Bronchial epithelial cell (primary cell): ENCODE data around the gene MEF2D. TPM values are rescaled to one million over a fixed set of nuclear protein-coding genes. Genes with fewer than 3 reads are reported as not detected.

Source experiments
- DNase-seq: peaks from one replicate; pipeline ENCODE4 v3.0.0-alpha.2; 2010; ENCODE audit warnings: low read depth
- FAIRE-seq: peaks from 2 replicates; lab custom pipeline; 2011; peaks lifted over from hg19 to GRCh38; lab: Jason Lieb, UNC
- H3K27me3 ChIP-seq: 2 replicates; pipeline ENCODE4 v1.5.1; 2011; ENCODE audit warnings: low read length; ENCODE audit not compliant: control insufficient read depth, insufficient read depth
- H3K36me3 ChIP-seq: 2 replicates; pipeline ENCODE4 v1.5.1; 2011; ENCODE audit warnings: low read length; ENCODE audit not compliant: control insufficient read depth, insufficient read depth
- H3K4me3 ChIP-seq: 2 replicates; pipeline ENCODE4 v1.5.1; 2011; ENCODE audit warnings: mild to moderate bottlenecking, low read depth, low read length, control low read depth
- total RNA-seq: library from RNA; depleted of rRNA; stranded (reverse); fragments of >200 nt; gene quantifications from 2 replicates; pipeline ENCODE4 v1.2.1, GENCODE V29; 2014
- TF ChIP-seq, protein P1 (sequence below): IDR thresholded peaks from 2 replicates; pipeline ENCODE4 v1.5.1; 2011; ENCODE audit warnings: mild to moderate bottlenecking, moderate library complexity, low read length, control low read depth, inconsistent platforms; ENCODE audit not compliant: insufficient read depth, severe bottlenecking

Gene MEF2D
- total RNA-seq, 1 donor from 2014 or later: 1.3 TPM

DNA sequence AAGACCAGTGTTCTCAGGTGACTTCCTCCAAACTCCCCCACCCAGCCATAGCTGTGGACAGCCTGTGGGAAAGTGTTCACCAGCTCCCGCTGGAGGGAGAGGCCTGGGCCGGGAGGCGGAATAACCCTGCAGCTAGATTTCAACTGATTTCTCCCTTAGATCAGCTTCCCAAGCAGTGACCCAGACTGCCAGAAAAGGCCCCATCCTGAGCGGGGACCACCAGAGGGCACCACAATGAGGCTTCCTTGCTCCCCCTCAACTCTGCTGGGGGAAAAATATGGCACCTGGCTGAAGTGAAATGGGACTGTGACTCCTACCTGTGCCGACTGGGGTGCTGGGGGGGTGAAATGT is 80.7 kb downstream of the MEF2D start:
- no peaks in the 10 kb centered on the region for H3K36me3 ChIP-seq
- DNase-seq (no peak), FAIRE-seq (no peak)
- H3K4me3 ChIP-seq: no peak overlapping the region
- TF ChIP-seq, protein P1, sequence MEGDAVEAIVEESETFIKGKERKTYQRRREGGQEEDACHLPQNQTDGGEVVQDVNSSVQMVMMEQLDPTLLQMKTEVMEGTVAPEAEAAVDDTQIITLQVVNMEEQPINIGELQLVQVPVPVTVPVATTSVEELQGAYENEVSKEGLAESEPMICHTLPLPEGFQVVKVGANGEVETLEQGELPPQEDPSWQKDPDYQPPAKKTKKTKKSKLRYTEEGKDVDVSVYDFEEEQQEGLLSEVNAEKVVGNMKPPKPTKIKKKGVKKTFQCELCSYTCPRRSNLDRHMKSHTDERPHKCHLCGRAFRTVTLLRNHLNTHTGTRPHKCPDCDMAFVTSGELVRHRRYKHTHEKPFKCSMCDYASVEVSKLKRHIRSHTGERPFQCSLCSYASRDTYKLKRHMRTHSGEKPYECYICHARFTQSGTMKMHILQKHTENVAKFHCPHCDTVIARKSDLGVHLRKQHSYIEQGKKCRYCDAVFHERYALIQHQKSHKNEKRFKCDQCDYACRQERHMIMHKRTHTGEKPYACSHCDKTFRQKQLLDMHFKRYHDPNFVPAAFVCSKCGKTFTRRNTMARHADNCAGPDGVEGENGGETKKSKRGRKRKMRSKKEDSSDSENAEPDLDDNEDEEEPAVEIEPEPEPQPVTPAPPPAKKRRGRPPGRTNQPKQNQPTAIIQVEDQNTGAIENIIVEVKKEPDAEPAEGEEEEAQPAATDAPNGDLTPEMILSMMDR: peak; percentile 2
- peaks cover 53% of the 10 kb centered on the region for H3K27me3 ChIP-seq

DNA sequence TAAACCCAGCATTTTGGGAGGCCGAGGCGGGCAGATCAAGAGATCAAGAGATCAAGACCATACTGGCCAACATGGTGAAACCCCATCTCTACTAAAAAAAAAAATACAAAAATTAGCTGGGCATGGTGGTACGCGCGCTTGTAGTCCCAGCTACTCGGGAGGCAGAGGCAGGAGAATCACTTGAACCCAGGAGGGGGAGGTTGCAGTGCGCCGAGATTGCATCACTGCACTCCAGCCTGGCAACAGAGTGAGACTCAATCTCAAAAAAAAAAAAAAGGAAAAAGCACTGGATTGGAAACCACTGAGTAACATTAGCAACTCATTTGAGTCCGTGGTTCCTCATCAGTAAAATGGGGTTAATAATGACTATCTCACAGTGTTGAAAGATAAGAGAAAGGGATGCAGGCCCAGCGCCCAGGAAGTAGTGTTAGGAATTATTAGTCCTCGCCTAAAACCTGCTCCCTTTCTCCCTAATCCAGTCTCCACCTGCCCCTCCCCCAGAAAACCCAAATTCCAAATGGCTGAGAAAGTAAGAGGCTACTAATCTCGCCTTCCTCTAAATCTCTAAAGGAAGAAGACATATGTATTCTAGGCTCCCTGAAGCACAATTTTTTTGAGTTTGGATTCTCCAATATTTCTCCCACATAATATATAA is 82.0 kb downstream of the MEF2D start:
- Histone ChIP-seq H3K27me3 (peaks cover 41% of the 10 kb centered on the region), H3K36me3 (no peaks in the 10 kb centered on the region), H3K4me3 (no peak overlapping the region)
- TF ChIP-seq, protein P1: no peak
- FAIRE-seq (no peak), DNase-seq (no peak)

DNA sequence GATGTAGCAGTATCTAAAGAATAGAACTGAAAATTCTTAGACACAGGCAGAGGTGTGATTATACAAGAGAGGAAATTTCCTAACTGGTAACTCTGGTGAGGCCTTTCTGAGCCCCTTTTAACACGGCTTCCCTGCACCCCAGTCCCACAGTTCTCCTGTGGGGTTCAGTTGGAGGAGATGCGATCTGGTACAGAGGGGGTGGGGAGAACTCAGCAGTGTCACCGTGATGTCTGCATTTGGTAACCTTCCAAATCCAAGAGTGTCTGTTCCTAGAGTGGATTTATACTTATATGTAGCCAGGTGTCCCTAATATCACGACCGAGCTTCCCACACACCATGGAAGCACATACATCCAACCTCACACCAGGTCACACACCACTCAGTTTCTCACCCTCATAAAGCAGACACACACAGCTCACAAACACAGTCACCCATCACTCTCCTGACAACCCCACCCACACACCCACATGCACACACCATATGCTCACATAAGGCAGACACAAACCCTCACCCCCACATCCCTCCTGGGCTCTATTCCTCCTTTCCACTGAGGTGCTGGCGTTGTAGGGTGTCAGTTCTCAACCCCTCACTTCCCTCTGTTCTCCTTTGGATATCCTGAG is 83.1 kb downstream of the MEF2D start:
- no peaks in the 10 kb centered on the region for H3K36me3 ChIP-seq
- no peak for FAIRE-seq
- H3K27me3 ChIP-seq: peaks cover 38% of the 10 kb centered on the region
- no peak overlapping the region for H3K4me3 ChIP-seq
- TF ChIP-seq, protein P1: no peak
- DNase-seq: no peak

DNA sequence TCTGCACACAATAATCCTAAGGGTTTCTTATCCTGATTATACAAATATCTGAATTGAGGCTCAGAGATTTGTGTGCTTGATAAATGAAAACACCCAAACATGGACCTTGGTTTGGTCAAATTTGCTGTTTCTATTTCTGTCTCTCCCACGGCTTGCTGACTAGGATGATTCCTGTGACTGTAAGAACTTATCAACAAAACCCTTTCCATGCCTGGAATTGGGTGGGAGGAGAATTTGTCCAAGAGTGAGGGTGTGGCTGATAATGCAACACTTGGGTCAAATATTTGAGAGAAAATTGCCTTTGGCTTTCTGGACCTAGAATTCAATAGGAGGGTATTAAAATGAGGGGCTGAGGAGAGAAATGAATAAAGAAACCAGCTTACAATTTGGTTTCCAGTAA is 83.6 kb downstream of the MEF2D start:
- Histone ChIP-seq H3K36me3 (no peaks in the 10 kb centered on the region), H3K4me3 (no peak overlapping the region), H3K27me3 (peaks cover 34% of the 10 kb centered on the region)
- DNase-seq (no peak), FAIRE-seq (no peak)
- TF ChIP-seq, protein P1: no peak

DNA sequence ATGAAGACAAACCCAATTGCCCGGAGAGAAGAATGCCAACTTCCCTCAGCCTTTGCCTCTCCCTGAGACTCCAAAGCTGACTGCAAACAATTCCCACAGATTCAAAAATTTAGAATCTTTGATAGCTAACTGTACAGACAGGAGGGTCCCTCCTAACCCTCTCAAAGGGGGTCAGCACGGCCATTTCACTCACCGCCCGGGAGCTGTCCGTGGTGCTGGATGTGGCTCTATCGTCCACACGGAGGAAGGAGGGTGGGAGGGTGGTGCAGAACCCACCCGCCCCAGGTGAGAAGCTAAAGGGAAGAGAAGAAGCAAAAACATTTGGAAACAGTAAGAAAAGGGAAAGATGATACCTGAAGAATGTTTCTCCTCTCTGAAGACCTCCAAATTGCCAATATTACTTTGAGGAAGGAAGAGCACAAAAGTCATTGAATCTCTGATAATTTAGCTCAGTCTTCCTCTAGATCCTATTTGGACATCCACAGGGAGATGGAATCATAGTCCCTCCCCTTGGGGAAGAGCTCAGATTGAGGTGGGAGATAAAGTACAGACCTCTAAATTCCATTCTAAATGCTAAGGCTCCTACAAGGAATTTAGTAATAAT is 86.0 kb downstream of the MEF2D start:
- peaks cover 14% of the 10 kb centered on the region for H3K27me3 ChIP-seq
- TF ChIP-seq, protein P1: no peak
- FAIRE-seq (no peak), DNase-seq (no peak)
- no peaks in the 10 kb centered on the region for H3K36me3 ChIP-seq
- no peak overlapping the region for H3K4me3 ChIP-seq

Other genes with a start within 250 kb of the MEF2D start
- 57.4 and 67.0 TPM in 2 replicates for gene SMG5, start 217.9 kb downstream of the MEF2D start, total RNA-seq
- gene TMEM79, start 216.4 kb downstream of the MEF2D start, total RNA-seq: 7.1 and 30.7 TPM in 2 replicates
- gene GLMP, start 205.1 kb downstream of the MEF2D start, total RNA-seq: 26.9 and 34.2 TPM in 2 replicates
- 0.26 and 0.77 TPM in 2 replicates for gene VHLL, start 201.5 kb downstream of the MEF2D start, total RNA-seq
- 281 and 377 TPM in 2 replicates for gene CCT3, start 162.5 kb downstream of the MEF2D start, total RNA-seq
- 0.77 TPM in 1 of 2 replicates, not detected in the other for gene TSACC, start 162.2 kb downstream of the MEF2D start, total RNA-seq
- under 0.01 and 0.13 TPM in 2 replicates for gene RHBG, start 131.6 kb downstream of the MEF2D start, total RNA-seq
- 0.53 and 1.7 TPM in 2 replicates for gene IQGAP3, start 71.8 kb upstream of the MEF2D start, total RNA-seq
- not detected in 2 replicates for gene TTC24, start 78.9 kb upstream of the MEF2D start, total RNA-seq
- gene NAXE, start 91.0 kb upstream of the MEF2D start, total RNA-seq: 142 and 154 TPM in 2 replicates
- gene GPATCH4, start 100.7 kb upstream of the MEF2D start, total RNA-seq: 15.9 and 29.2 TPM in 2 replicates
- under 0.01 TPM in 1 of 2 replicates, not detected in the other for gene HAPLN2, start 118.6 kb upstream of the MEF2D start, total RNA-seq
- gene BCAN, start 141.3 kb upstream of the MEF2D start, total RNA-seq: not detected in 2 replicates
- gene NES, start 176.6 kb upstream of the MEF2D start, total RNA-seq: under 0.01 TPM in 1 of 2 replicates, not detected in the other
- 5.3 and 112 TPM in 2 replicates for gene CRABP2, start 204.8 kb upstream of the MEF2D start, total RNA-seq
- 14.7 and 20.2 TPM in 2 replicates for gene METTL25B, start 227.7 kb upstream of the MEF2D start, total RNA-seq
- 7.9 and 10.6 TPM in 2 replicates for gene ISG20L2, start 228.0 kb upstream of the MEF2D start, total RNA-seq
- 60.3 and 74.1 TPM in 2 replicates for gene MRPL24, start 240.3 kb upstream of the MEF2D start, total RNA-seq